Neuronal stem cell (in vitro differentiated cells): ENCODE data around the gene LILRB2. TPM values are rescaled to one million over a fixed set of nuclear protein-coding genes. Genes with fewer than 3 reads are reported as not detected.
"Not testable (repeated sequence)": the region's sequence is repeated elsewhere in the genome, so short reads cannot be mapped to it uniquely, and the experiment has no call there.

Source experiments
- DNase-seq: peaks from one replicate; pipeline ENCODE4 v3.0.0-alpha.2; 2013; ENCODE audit warnings: low spot score
- H2AFZ ChIP-seq: one replicate; pipeline ENCODE4 v1.6.1; 2013; ENCODE audit warnings: mild to moderate bottlenecking, low read length, inconsistent platforms
- H2AK5ac ChIP-seq: 2 replicates; pipeline ENCODE4 v1.6.1; 2013; ENCODE audit warnings: low read depth, mild to moderate bottlenecking, inconsistent platforms, low read length, moderate library complexity, mixed read lengths
- H2BK120ac ChIP-seq: 2 replicates; pipeline ENCODE4 v1.6.1; 2013; ENCODE audit warnings: low read depth, mild to moderate bottlenecking, inconsistent platforms, low read length, moderate library complexity, mixed read lengths
- H2BK12ac ChIP-seq: one replicate; pipeline ENCODE4 v1.6.1; 2013; ENCODE audit warnings: low read length, inconsistent platforms
- H2BK15ac ChIP-seq: 2 replicates; pipeline ENCODE4 v1.6.1; 2013; ENCODE audit warnings: mild to moderate bottlenecking, low read length, inconsistent platforms, mixed read lengths
- H2BK5ac ChIP-seq: one replicate; pipeline ENCODE4 v1.6.1; 2013; ENCODE audit warnings: inconsistent platforms, mild to moderate bottlenecking, low read length, moderate library complexity
- H3K14ac ChIP-seq: one replicate; pipeline ENCODE4 v1.6.1; 2013; ENCODE audit warnings: low read length, inconsistent platforms
- H3K18ac ChIP-seq: 2 replicates; pipeline ENCODE4 v1.6.1; 2013; ENCODE audit warnings: low read length, inconsistent platforms
- H3K23ac ChIP-seq: 2 replicates; pipeline ENCODE4 v1.6.1; 2013; ENCODE audit warnings: low read depth, mild to moderate bottlenecking, mixed read lengths, low read length, inconsistent platforms; ENCODE audit not compliant: poor library complexity
- H3K27ac ChIP-seq: replicated peaks from 3 replicates; pipeline ENCODE4 v1.5.1; 2013; ENCODE audit warnings: low read length, inconsistent platforms
- H3K27me3 ChIP-seq, 3 experiments: 2 replicates each; pipeline ENCODE4 v1.6.1; 2013; ENCODE audit warnings: low read length in 3 of 3, mild to moderate bottlenecking in 2 of 3, inconsistent platforms in 1 of 3, low read depth in 1 of 3, mixed read lengths in 1 of 3, moderate library complexity in 1 of 3; ENCODE audit not compliant: control insufficient read depth in 3 of 3, insufficient read depth in 3 of 3
- H3K36me3 ChIP-seq, 2 donors: replicated peaks in 1 of 2; 2 replicates each; pipeline ENCODE4 v1.6.1; 2013; ENCODE audit warnings: low read length in 2 of 2; ENCODE audit not compliant: control insufficient read depth in 2 of 2, insufficient read depth in 2 of 2
- H3K4ac ChIP-seq: 2 replicates; pipeline ENCODE4 v1.6.1; 2013; ENCODE audit warnings: inconsistent platforms, mild to moderate bottlenecking, low read length, moderate library complexity
- H3K4me1 ChIP-seq, 2 donors: 1 replicate in 1 of 2; 2 replicates in 1 of 2; pipeline ENCODE4 v1.6.1; 2013; ENCODE audit warnings: low read length in 2 of 2, low read depth in 1 of 2; ENCODE audit not compliant: control insufficient read depth in 2 of 2, insufficient read depth in 1 of 2
- H3K4me2 ChIP-seq: one replicate; pipeline ENCODE4 v1.6.1; 2013; ENCODE audit warnings: mild to moderate bottlenecking, low read length, inconsistent platforms; ENCODE audit not compliant: insufficient read depth, poor library complexity, severe bottlenecking
- H3K4me3 ChIP-seq, 2 donors: 2 replicates each; pipeline ENCODE4 v1.5.1; 2013; ENCODE audit warnings: low read length in 2 of 2, mild to moderate bottlenecking in 2 of 2, inconsistent platforms in 1 of 2, moderate library complexity in 1 of 2
- H3K79me1 ChIP-seq: one replicate; pipeline ENCODE4 v1.6.1; 2013; ENCODE audit warnings: low read depth, mild to moderate bottlenecking, inconsistent platforms, low read length, moderate library complexity
- H3K9ac ChIP-seq: one replicate; pipeline ENCODE4 v1.6.1; 2013; ENCODE audit warnings: mild to moderate bottlenecking, low read depth, low read length, inconsistent platforms; ENCODE audit not compliant: poor library complexity
- H3K9me3 ChIP-seq, 2 donors: replicated peaks in 1 of 2; 2 replicates each; pipeline versions ENCODE3 to v1.6.1; 2013; ENCODE audit warnings: low read length in 2 of 2, mild to moderate bottlenecking in 2 of 2, inconsistent platforms in 1 of 2, low read depth in 1 of 2, mixed read lengths in 1 of 2, moderate library complexity in 1 of 2; ENCODE audit not compliant: control insufficient read depth in 2 of 2, insufficient read depth in 1 of 2
- H4K8ac ChIP-seq: one replicate; pipeline ENCODE4 v1.6.1; 2013; ENCODE audit warnings: low read depth, mild to moderate bottlenecking, inconsistent platforms, low read length, moderate library complexity
- H4K91ac ChIP-seq: one replicate; pipeline ENCODE4 v1.6.1; 2013; ENCODE audit warnings: low read length, low read depth, mild to moderate bottlenecking, inconsistent platforms; ENCODE audit not compliant: poor library complexity
- WGBS, 2 donors: extraction: QIAGEN DNeasy Blood & Tissue Kit; methylation state at CpG; one replicate each; pipeline ENCODE4 v1.1.7; 2013; ENCODE audit warnings: missing lambda C conversion rate in 2 of 2, mixed read lengths in 1 of 2; ENCODE audit not compliant: insufficient read length in 2 of 2, insufficient replicate concordance in 1 of 2; ENCODE audit errors: extremely low coverage in 2 of 2; 5-methylcytosine and 5-hydroxymethylcytosine counted together
- polyA plus RNA-seq, 2 experiments: library from polyadenylated mRNA; stranded (reverse); fragments of 200-250 nt; gene quantifications; one replicate each; pipeline ENCODE4 v1.2.3, GENCODE V29; 2013

Gene LILRB2
- not detected for polyA plus RNA-seq (2013, experiment 1 of 2)
- polyA plus RNA-seq (2013, experiment 2 of 2), result not detected

GRCh38 chr19:54281007-54281728, at the start of gene LILRB2:
Gene LILRB2, minus strand, starts transcription at chr19:54281110. Its CDS starts 614 bp downstream, at chr19:54280496.
- no peak within 1 kb of the TSS for H4K91ac ChIP-seq
- H2BK15ac ChIP-seq, result no peak within 1 kb of the TSS
- H3K4ac ChIP-seq, result no peak within 1 kb of the TSS
- no peak within 1 kb of the TSS for H3K23ac ChIP-seq
- H3K27ac ChIP-seq, result no peak within 1 kb of the TSS
- H3K18ac ChIP-seq, result no peak within 1 kb of the TSS
- H3K4me2 ChIP-seq, result no peak within 1 kb of the TSS
- H3K27me3 ChIP-seq, result peaks cover 0 to 10% (median 0%) of the 10 kb centered on the region in 3 experiments
- no peak within 1 kb of the TSS for H3K9ac ChIP-seq
- H3K4me1 ChIP-seq, result no peaks in the 10 kb centered on the region
- H2BK120ac ChIP-seq, result no peak within 1 kb of the TSS
- no peaks in the 10 kb centered on the region for H3K36me3 ChIP-seq
- H3K4me3 ChIP-seq, result no peak within 1 kb of the TSS
- H3K14ac ChIP-seq, result no peak within 1 kb of the TSS
- no peaks in the 10 kb centered on the region for H3K79me1 ChIP-seq
- H2AFZ ChIP-seq, result no peak within 1 kb of the TSS
- no peaks in the 10 kb centered on the region for H3K9me3 ChIP-seq
- H2AK5ac ChIP-seq, result no peak within 1 kb of the TSS
- WGBS, 2 donors, result no CpG with 5 or more reads among the region's 12 CpGs
- H4K8ac ChIP-seq, result no peak within 1 kb of the TSS
- H2BK12ac ChIP-seq, result no peak within 1 kb of the TSS
- H2BK5ac ChIP-seq, result no peak within 1 kb of the TSS
- DNase-seq, result no peak

- Histone ChIP-seq H3K4ac (no peak overlapping the region), H2AFZ (no peak overlapping the region), H4K8ac (no peak overlapping the region), H3K9ac (no peak overlapping the region), H4K91ac (no peak overlapping the region), H3K18ac (no peak overlapping the region), H3K36me3 (no peaks in the 10 kb centered on the region), H3K23ac (no peak overlapping the region), H3K14ac (peak overlapping the region; percentile 47), H3K79me1 (no peaks in the 10 kb centered on the region), H2AK5ac (peak overlapping the region; percentile 28), H3K27ac (no peak overlapping the region), H3K9me3 (no peaks in the 10 kb centered on the region), H3K27me3 (peaks cover 0 to 5% (median 0%) of the 10 kb centered on the region in 3 experiments), H3K4me1 (no peaks in the 10 kb centered on the region), H2BK12ac (no peak overlapping the region), H2BK5ac (no peak overlapping the region), H3K4me2 (no peak overlapping the region), H2BK120ac (no peak overlapping the region), H2BK15ac (no peak overlapping the region), H3K4me3 (no peak overlapping the region)
- no CpG with 5 or more reads among the region's 14 CpGs for WGBS, 2 donors
- no peak for DNase-seq
These were observed 48.7 kb upstream of the LILRB2 start for GRCh38 chr19:54329476-54330165.

GRCh38 chr19:54328781-54329180, 47.9 kb upstream of the LILRB2 start:
- H2BK120ac ChIP-seq, H3K9ac ChIP-seq, H4K91ac ChIP-seq, DNase-seq, H3K79me1 ChIP-seq, H2AFZ ChIP-seq, H3K36me3 ChIP-seq, H3K14ac ChIP-seq, H2BK5ac ChIP-seq, H3K4me1 ChIP-seq, H2BK15ac ChIP-seq, H3K9me3 ChIP-seq, H3K27me3 ChIP-seq, H4K8ac ChIP-seq, H2AK5ac ChIP-seq, H3K23ac ChIP-seq, H3K27ac ChIP-seq, H2BK12ac ChIP-seq, H3K4ac ChIP-seq, H3K18ac ChIP-seq, H3K4me3 ChIP-seq, H3K4me2 ChIP-seq: not testable (repeated sequence)
- WGBS, 2 donors, result no CpG with 5 or more reads among the region's 5 CpGs

GRCh38 chr19:54325631-54326030, 44.7 kb upstream of the LILRB2 start:
- Histone ChIP-seq H3K27ac (no peak overlapping the region), H3K36me3 (no peaks in the 10 kb centered on the region), H3K23ac (no peak overlapping the region), H3K79me1 (no peaks in the 10 kb centered on the region), H2BK12ac (no peak overlapping the region), H3K4me3 (peak overlapping the region in 1 of 2 donors; percentile 43), H3K4me1 (no peaks in the 10 kb centered on the region), H3K27me3 (no peaks in the 10 kb centered on the region), H3K18ac (no peak overlapping the region), H3K4ac (no peak overlapping the region), H4K8ac (no peak overlapping the region), H2BK120ac (no peak overlapping the region), H3K9ac (no peak overlapping the region), H3K9me3 (peaks cover 0 to 2% of the 10 kb centered on the region in 2 donors), H3K14ac (no peak overlapping the region), H4K91ac (no peak overlapping the region), H2AFZ (no peak overlapping the region), H2AK5ac (no peak overlapping the region), H3K4me2 (no peak overlapping the region), H2BK15ac (no peak overlapping the region), H2BK5ac (no peak overlapping the region)
- WGBS, 2 donors, result no CpG with 5 or more reads among the region's 5 CpGs
- DNase-seq, result no peak
